Spleen (tissue), 11 donors: ENCODE results near the gene TTC21A. TPM values are rescaled to one million over a fixed set of nuclear protein-coding genes. Genes with fewer than 3 reads are reported as not detected.

Source experiments
- DNase-seq: peaks from one replicate; pipeline ENCODE4 v3.0.0-alpha.2; 2020
- H3K27ac ChIP-seq, 8 donors: fragments of 200-600 bp; sonication (generic) in 7 of 8; 1 replicate in 4 of 8; 2 replicates in 4 of 8; pipeline versions ENCODE4 v1.5.0 to v1.8.0; 2016 to 2021; ENCODE audit warnings: inconsistent platforms in 4 of 8, mild to moderate bottlenecking in 4 of 8, moderate library complexity in 1 of 8
- H3K27me3 ChIP-seq, 7 donors: fragments of 200-600 bp; sonication (generic) in 6 of 7; replicated peaks in 1 of 7; 1 replicate in 4 of 7; 2 replicates in 3 of 7; pipeline versions ENCODE4 v1.5.0 to v1.8.0; 2016 to 2021; ENCODE audit warnings: inconsistent platforms in 3 of 7, mild to moderate bottlenecking in 1 of 7
- H3K36me3 ChIP-seq, 6 donors: fragments of 200-600 bp; sonication (generic) in 5 of 6; 1 replicate in 4 of 6; 2 replicates in 2 of 6; pipeline versions ENCODE4 v1.5.0 to v1.8.0; 2016 to 2021; ENCODE audit warnings: inconsistent platforms in 2 of 6
- H3K4me1 ChIP-seq, 6 donors: fragments of 200-600 bp; sonication (generic) in 5 of 6; 1 replicate in 3 of 6; 2 replicates in 3 of 6; pipeline versions ENCODE4 v1.5.0 to v1.8.0; 2016 to 2021; ENCODE audit warnings: inconsistent platforms in 3 of 6
- H3K4me3 ChIP-seq, 8 donors: fragments of 200-600 bp; sonication (generic) in 7 of 8; 1 replicate in 4 of 8; 2 replicates in 4 of 8; pipeline versions ENCODE4 v1.5.0 to v1.8.0; 2016 to 2021; ENCODE audit warnings: inconsistent platforms in 4 of 8, mild to moderate bottlenecking in 4 of 8, moderate library complexity in 2 of 8
- H3K9me3 ChIP-seq, 8 donors: fragments of 200-600 bp; sonication (generic) in 7 of 8; 1 replicate in 4 of 8; 2 replicates in 4 of 8; pipeline versions ENCODE4 v1.5.0 to v1.8.0; 2016 to 2021; ENCODE audit warnings: inconsistent platforms in 4 of 8
- POLR2A ChIP-seq, 3 donors: fragments of 450-650 bp; IDR thresholded peaks; one replicate each; pipeline ENCODE4 v1.5.1; 2017; ENCODE audit warnings: antibody characterized with exemption in 3 of 3, mild to moderate bottlenecking in 1 of 3
- POLR2AphosphoS5 ChIP-seq, 3 donors: sonication (generic); formaldehyde crosslinking; IDR thresholded peaks; one replicate each; pipeline ENCODE4 v1.5.1; 2017; ENCODE audit warnings: antibody characterized with exemption in 3 of 3
- WGBS, 5 donors: extraction: QIAGEN DNeasy Blood & Tissue Kit in 3 of 5; methylation state at CpG; one replicate each; pipeline versions ENCODE4 v1.1.5 to v1.1.7; 2013 to 2018; 5-methylcytosine and 5-hydroxymethylcytosine counted together
- intact Hi-C: fragments of 100-400 bp; cut with DNase I; formaldehyde crosslinking; loops from one replicate; pipeline ENCODE4 v1.15.0; 2023; ENCODE audit warnings: low total_unique reads
- polyA plus RNA-seq, 3 donors: library from polyadenylated mRNA; stranded (reverse); fragments of 200-250 nt; gene quantifications; one replicate each; pipeline ENCODE4 v1.2.1, GENCODE V29; 2013
- total RNA-seq, 7 donors: library from RNA; depleted of rRNA in 3 of 7; stranded (reverse); fragments of >200 nt in 3 of 7; fragmentation: NEBNext Ultra II Directional in 4 of 7; extraction: Animal tissue kit (Norgen Biotek cat#: 25700) in 4 of 7; gene quantifications; one replicate each; pipeline versions ENCODE4 v1.1.0 to v1.2.1, GENCODE V29; 2016 to 2021
- TF ChIP-seq, protein P1 (sequence below), 11 experiments: fragments of 200-600 bp in 7 of 11; fragments of 450-650 bp in 4 of 11; sonication (generic) in 4 of 11; IDR thresholded peaks in 8 of 11; conservative IDR thresholded peaks in 3 of 11; 1 replicate in 7 of 11; 2 replicates in 4 of 11; pipeline versions ENCODE4 v1.4.0 to v1.8.0; 2016 to 2021; ENCODE audit warnings: antibody characterized with exemption in 11 of 11, inconsistent platforms in 4 of 11, mild to moderate bottlenecking in 1 of 11
- donor health status: healthy with polysubstance abuse.
- donor health status: DM: no; HTN: no; CAD: no; lungs with moderate emphysema.
- donor health status: DM: no; HTN: no; CAD: no.
- donor health status: Bipolar disorder and iron deficiency.
- donor health status: healthy.
- donor health status: DM: no; HTN: no; CAD: no.
- donor health status: DM: yes; HTN: yes; CAD: no.

The TTC21A gene
- total and polyA plus RNA-seq, 10 donors = 11.6 to 34.3 (median 16.0) TPM

DNA sequence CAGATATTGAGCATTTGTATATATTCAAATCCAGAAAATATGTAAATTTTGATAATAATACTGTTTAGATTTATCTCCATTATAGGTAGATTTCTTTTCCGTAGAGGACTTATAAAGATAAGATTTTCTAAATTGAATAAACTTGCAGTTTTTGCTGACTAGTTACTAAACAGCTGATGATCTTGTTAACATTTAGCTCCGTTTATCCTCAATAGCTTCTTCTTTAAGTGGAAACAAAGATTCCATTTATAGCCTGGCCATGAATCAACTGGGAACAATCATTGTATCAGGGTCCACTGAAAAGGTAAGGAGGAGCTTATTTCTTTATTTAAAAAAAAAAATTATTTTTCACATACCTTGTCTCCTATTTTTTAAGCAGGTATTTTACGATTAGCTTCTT is 38.9 kb upstream of the TTC21A start:
- WGBS, 5 donors = 65 to 97% (median 95%) methylated on average over 3 of the region's 3 CpGs
- no peak for TF ChIP-seq POLR2A (IDR thresholded peaks at IDR 0.05)
- no peak for TF ChIP-seq POLR2AphosphoS5 (IDR thresholded peaks at IDR 0.05)
- TF ChIP-seq, protein P1, sequence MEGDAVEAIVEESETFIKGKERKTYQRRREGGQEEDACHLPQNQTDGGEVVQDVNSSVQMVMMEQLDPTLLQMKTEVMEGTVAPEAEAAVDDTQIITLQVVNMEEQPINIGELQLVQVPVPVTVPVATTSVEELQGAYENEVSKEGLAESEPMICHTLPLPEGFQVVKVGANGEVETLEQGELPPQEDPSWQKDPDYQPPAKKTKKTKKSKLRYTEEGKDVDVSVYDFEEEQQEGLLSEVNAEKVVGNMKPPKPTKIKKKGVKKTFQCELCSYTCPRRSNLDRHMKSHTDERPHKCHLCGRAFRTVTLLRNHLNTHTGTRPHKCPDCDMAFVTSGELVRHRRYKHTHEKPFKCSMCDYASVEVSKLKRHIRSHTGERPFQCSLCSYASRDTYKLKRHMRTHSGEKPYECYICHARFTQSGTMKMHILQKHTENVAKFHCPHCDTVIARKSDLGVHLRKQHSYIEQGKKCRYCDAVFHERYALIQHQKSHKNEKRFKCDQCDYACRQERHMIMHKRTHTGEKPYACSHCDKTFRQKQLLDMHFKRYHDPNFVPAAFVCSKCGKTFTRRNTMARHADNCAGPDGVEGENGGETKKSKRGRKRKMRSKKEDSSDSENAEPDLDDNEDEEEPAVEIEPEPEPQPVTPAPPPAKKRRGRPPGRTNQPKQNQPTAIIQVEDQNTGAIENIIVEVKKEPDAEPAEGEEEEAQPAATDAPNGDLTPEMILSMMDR (IDR thresholded peaks at IDR 0.05 in 8 of 11, conservative IDR thresholded peaks at IDR 0.05 in 3 of 11) = no peak
- Histone ChIP-seq H3K9me3 (no peaks in the 10 kb centered on the region), H3K4me3 (no peak overlapping the region), H3K27me3 (no peaks in the 10 kb centered on the region), H3K4me1 (peaks cover 0 to 9% (median 0%) of the 10 kb centered on the region in 6 donors), H3K36me3 (peaks cover 2 to 100% (median 70%) of the 10 kb centered on the region in 6 donors), H3K27ac (no peak overlapping the region)
- no peak for DNase-seq
- intact Hi-C loops = no loop called here

DNA sequence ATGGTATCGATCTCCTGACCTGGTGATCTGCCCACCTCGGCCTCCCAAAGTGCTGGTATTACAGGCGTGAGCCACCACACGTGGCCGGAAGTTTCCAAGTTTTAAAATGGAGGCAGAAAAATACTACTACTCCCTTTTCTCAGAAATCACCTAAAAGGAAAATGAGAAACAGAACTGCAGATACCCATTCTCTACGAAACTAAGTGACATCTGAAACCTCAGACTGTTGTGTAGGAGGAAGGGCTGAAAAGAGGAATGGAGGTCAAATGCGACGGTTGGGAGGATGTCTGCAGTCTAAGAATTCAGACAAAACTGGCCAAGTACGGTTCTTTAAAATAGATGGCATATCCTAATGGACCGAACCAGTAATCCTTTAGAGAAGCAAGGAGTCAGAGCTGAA is 31.6 kb upstream of the TTC21A start:
- DNase-seq = no peak
- no peak overlapping the region for H3K27ac ChIP-seq
- H3K36me3 ChIP-seq = peaks cover 7 to 98% (median 74%) of the 10 kb centered on the region in 6 donors
- 83 to 91% (median 91%) methylated on average over 10 of the region's 10 CpGs for WGBS, 5 donors
- no peaks in the 10 kb centered on the region for H3K27me3 ChIP-seq
- H3K9me3 ChIP-seq = no peaks in the 10 kb centered on the region
- TF ChIP-seq POLR2A (IDR thresholded peaks at IDR 0.05) (no peak), POLR2AphosphoS5 (IDR thresholded peaks at IDR 0.05) (no peak)
- TF ChIP-seq, protein P1 (IDR thresholded peaks at IDR 0.05 in 8 of 11, conservative IDR thresholded peaks at IDR 0.05 in 3 of 11) = no peak
- no peaks in the 10 kb centered on the region for H3K4me1 ChIP-seq
- intact Hi-C loops = no loop called here
- no peak overlapping the region for H3K4me3 ChIP-seq

DNA sequence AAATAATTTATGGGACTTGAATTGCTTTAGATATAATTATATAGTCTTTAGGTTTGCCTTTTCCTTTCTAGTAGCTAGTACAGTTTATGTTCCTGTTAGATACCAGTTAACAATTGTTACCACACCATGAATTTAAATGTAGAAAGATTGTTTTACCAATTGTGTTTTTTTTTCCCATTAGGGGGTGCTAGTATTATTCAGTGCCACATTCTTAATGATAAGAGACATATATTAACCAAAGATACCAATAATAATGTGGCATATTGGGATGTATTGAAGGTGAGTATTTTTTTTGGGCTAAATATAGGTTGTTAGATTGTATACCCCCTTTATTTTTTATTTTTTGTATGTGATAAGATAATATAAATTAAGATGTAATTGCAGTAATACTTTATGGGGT is 27.9 kb upstream of the TTC21A start:
- Histone ChIP-seq H3K9me3 (no peaks in the 10 kb centered on the region), H3K27me3 (no peaks in the 10 kb centered on the region), H3K4me3 (no peak overlapping the region), H3K4me1 (no peaks in the 10 kb centered on the region), H3K27ac (no peak overlapping the region), H3K36me3 (peaks cover 5 to 97% (median 50%) of the 10 kb centered on the region in 6 donors)
- intact Hi-C loops = no loop called here
- TF ChIP-seq POLR2A (IDR thresholded peaks at IDR 0.05) = no peak
- TF ChIP-seq, protein P1 (IDR thresholded peaks at IDR 0.05 in 8 of 11, conservative IDR thresholded peaks at IDR 0.05 in 3 of 11) = no peak
- no peak for TF ChIP-seq POLR2AphosphoS5 (IDR thresholded peaks at IDR 0.05)
- no peak for DNase-seq

DNA sequence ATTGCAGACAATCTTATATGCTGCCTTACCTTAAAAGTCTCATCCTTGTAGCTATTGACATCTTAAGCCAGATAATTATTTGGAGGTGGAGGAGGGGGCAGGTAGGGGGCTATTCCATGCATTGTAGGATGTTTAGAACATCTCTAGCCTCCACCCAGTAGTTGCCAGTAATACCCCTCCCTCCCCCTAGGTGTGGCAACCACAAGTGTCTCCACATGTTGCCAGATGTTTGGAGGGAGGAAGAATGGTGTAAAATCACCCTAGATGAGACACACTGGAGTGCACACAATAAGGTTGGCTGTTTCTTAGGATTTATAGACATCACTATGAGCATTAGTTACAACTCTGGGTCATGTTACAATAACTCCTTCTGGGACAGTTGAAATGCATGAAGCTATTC is 27.5 kb upstream of the TTC21A start:
- no peak for DNase-seq

More for the DNA sequence above, 27.5 kb upstream of the TTC21A start:
- peaks cover 5 to 97% (median 48%) of the 10 kb centered on the region in 6 donors for H3K36me3 ChIP-seq
- no peak for TF ChIP-seq POLR2A (IDR thresholded peaks at IDR 0.05)
- TF ChIP-seq, protein P1 (IDR thresholded peaks at IDR 0.05 in 8 of 11, conservative IDR thresholded peaks at IDR 0.05 in 3 of 11) = no peak
- TF ChIP-seq POLR2AphosphoS5 (IDR thresholded peaks at IDR 0.05) = no peak
- intact Hi-C loops = no loop called here
- H3K27me3 ChIP-seq = no peaks in the 10 kb centered on the region
- no peak overlapping the region for H3K27ac ChIP-seq
- no peaks in the 10 kb centered on the region for H3K9me3 ChIP-seq
- H3K4me1 ChIP-seq = no peaks in the 10 kb centered on the region
- no peak overlapping the region for H3K4me3 ChIP-seq
